Measurements from ENCODE around the gene PTDSS2. TPM values are rescaled to one million over a fixed set of nuclear protein-coding genes. Genes with fewer than 3 reads are reported as not detected.

PTDSS2 gene
- total RNA-seq, 1 donor from 2014 or later, result 50.4 TPM

- Mint-ChIP-seq H3K27me3 (no peaks in the 10 kb centered on the region), H3K4me1 (ENCODE audit: low read depth) (peaks cover under 1% of the 10 kb centered on the region), H3K9me3 (ENCODE audit: low read depth) (no peaks in the 10 kb centered on the region), H3K36me3 (ENCODE audit: insufficient read depth) (peaks cover 6% of the 10 kb centered on the region), H3K27ac (no peak overlapping the region), H3K4me3 (ENCODE audit: low read depth) (no peak overlapping the region)
- no peak for TF ChIP-seq CTCF (IDR thresholded peaks at IDR 0.05; ENCODE audit: unreplicated experiment)
- DNase-seq (ENCODE audit: low spot score, unreplicated experiment), result no peak
These were observed 45.4 kb upstream of the PTDSS2 start for GRCh38 chr11:404551-405264.

GRCh38 chr11:405323-405953 is 44.6 kb upstream of the PTDSS2 start:
- H3K27ac Mint-ChIP-seq, result peak overlapping the region; percentile 64

GRCh38 chr11:405954-406795 is 43.9 kb upstream of the PTDSS2 start:
- no peaks in the 10 kb centered on the region for H3K9me3 Mint-ChIP-seq (ENCODE audit: low read depth)
- no peak overlapping the region for H3K4me3 Mint-ChIP-seq (ENCODE audit: low read depth)
- peaks cover 3% of the 10 kb centered on the region for H3K4me1 Mint-ChIP-seq (ENCODE audit: low read depth)
- H3K36me3 Mint-ChIP-seq (ENCODE audit: insufficient read depth), result peaks cover 4% of the 10 kb centered on the region
- no peaks in the 10 kb centered on the region for H3K27me3 Mint-ChIP-seq
- peak overlapping the region; percentile 64 for H3K27ac Mint-ChIP-seq
- TF ChIP-seq CTCF (IDR thresholded peaks at IDR 0.05; ENCODE audit: unreplicated experiment), result no peak
- no peak for DNase-seq (ENCODE audit: low spot score, unreplicated experiment)

More at GRCh38 chr11:405323-405953, 44.6 kb upstream of the PTDSS2 start:
- no peak for DNase-seq (ENCODE audit: low spot score, unreplicated experiment)
- TF ChIP-seq CTCF (IDR thresholded peaks at IDR 0.05; ENCODE audit: unreplicated experiment), result no peak
- Mint-ChIP-seq H3K4me3 (ENCODE audit: low read depth) (no peak overlapping the region), H3K27me3 (no peaks in the 10 kb centered on the region), H3K36me3 (ENCODE audit: insufficient read depth) (peaks cover 4% of the 10 kb centered on the region), H3K9me3 (ENCODE audit: low read depth) (no peaks in the 10 kb centered on the region), H3K4me1 (ENCODE audit: low read depth) (peaks cover 3% of the 10 kb centered on the region)

GRCh38 chr11:406796-407650 is 43.1 kb upstream of the PTDSS2 start:
- Mint-ChIP-seq H3K27ac (no peak overlapping the region), H3K4me3 (ENCODE audit: low read depth) (no peak overlapping the region), H3K27me3 (no peaks in the 10 kb centered on the region), H3K36me3 (ENCODE audit: insufficient read depth) (peaks cover 4% of the 10 kb centered on the region), H3K9me3 (ENCODE audit: low read depth) (no peaks in the 10 kb centered on the region), H3K4me1 (ENCODE audit: low read depth) (peaks cover 3% of the 10 kb centered on the region)
- no peak for DNase-seq (ENCODE audit: low spot score, unreplicated experiment)
- no peak for TF ChIP-seq CTCF (IDR thresholded peaks at IDR 0.05; ENCODE audit: unreplicated experiment)
